IMR-90 (cell line): Measurements from ENCODE around the gene HRH3. TPM values are rescaled to one million over a fixed set of nuclear protein-coding genes. Genes with fewer than 3 reads are reported as not detected.

Source experiments
- ATAC-seq: fragments of 200-7000 bp; cut with Tn5 transposase; 2 replicates; pipeline ENCODE4 v1.9.1; 2020; ENCODE audit warnings: low read depth, mild to moderate bottlenecking, moderate library complexity
- BruUV-seq: library from RNA; stranded (reverse); fragments of 400-500 nt; replicated peaks from 2 replicates; lab custom pipeline; 2021; lab: Mats Ljungman, UMichigan
- CTCF ChIA-PET: fragments of 300-600 bp; formaldehyde crosslinking; extraction: SDS; loops from one replicate; lab custom pipeline; 2021; ENCODE audit warnings: antibody characterized with exemption; lab: Yijun Ruan, JAX
- POLR2A ChIA-PET: fragments of 300-600 bp; sonication (Branson Sonifier 250); formaldehyde crosslinking; loops from one replicate; lab custom pipeline; 2022; ENCODE audit warnings: antibody characterized with exemption; ENCODE audit not compliant: unreplicated experiment; lab: Charles Lee
- DNase-seq: peaks from one replicate; pipeline ENCODE4 v3.0.0; 2013
- H2AFZ ChIP-seq: replicated peaks from 2 replicates; pipeline ENCODE3; 2013; ENCODE audit warnings: low read length, mild to moderate bottlenecking; ENCODE audit not compliant: poor library complexity
- H2AK5ac ChIP-seq: 2 replicates; pipeline ENCODE4 v1.6.1; 2013; ENCODE audit warnings: low read depth, low read length, inconsistent platforms
- H2AK9ac ChIP-seq: replicated peaks from 2 replicates; pipeline ENCODE3; 2013; ENCODE audit warnings: mild to moderate bottlenecking, low read depth, low read length, moderate library complexity; ENCODE audit not compliant: poor library complexity
- H2BK120ac ChIP-seq: 2 replicates; pipeline ENCODE4 v1.6.1; 2013; ENCODE audit warnings: low read depth, low read length, inconsistent platforms
- H2BK15ac ChIP-seq: 3 replicates; pipeline ENCODE4 v1.6.1; 2013; ENCODE audit warnings: low read depth, low read length, inconsistent platforms
- H2BK20ac ChIP-seq: 2 replicates; pipeline ENCODE4 v1.6.1; 2013; ENCODE audit warnings: low read depth, mild to moderate bottlenecking, inconsistent platforms, low read length, moderate library complexity
- H2BK5ac ChIP-seq: 2 replicates; pipeline ENCODE4 v1.6.1; 2013; ENCODE audit warnings: mild to moderate bottlenecking, low read depth, low read length, inconsistent platforms; ENCODE audit not compliant: poor library complexity, severe bottlenecking
- H3K14ac ChIP-seq: replicated peaks from 2 replicates; pipeline ENCODE4 v1.6.1; 2013; ENCODE audit warnings: low read depth, low read length, inconsistent platforms
- H3K18ac ChIP-seq: 2 replicates; pipeline ENCODE4 v1.6.1; 2013; ENCODE audit warnings: low read depth, low read length, control low read depth
- H3K23ac ChIP-seq: 2 replicates; pipeline ENCODE4 v1.6.1; 2013; ENCODE audit warnings: low read depth, low read length, inconsistent platforms
- H3K27ac ChIP-seq: 2 replicates; pipeline ENCODE4 v1.5.1; 2013; ENCODE audit warnings: mild to moderate bottlenecking, control low read depth, low read length; ENCODE audit not compliant: insufficient read depth
- H3K27me3 ChIP-seq: 2 replicates; pipeline ENCODE4 v1.6.1; 2013; ENCODE audit warnings: low read length; ENCODE audit not compliant: control insufficient read depth, insufficient read depth
- H3K36me3 ChIP-seq: 2 replicates; pipeline ENCODE4 v1.6.1; 2013; ENCODE audit warnings: low read length, mixed read lengths; ENCODE audit not compliant: control insufficient read depth, insufficient read depth
- H3K4ac ChIP-seq: 2 replicates; pipeline ENCODE4 v1.6.1; 2013; ENCODE audit warnings: low read depth, low read length, inconsistent platforms
- H3K4me1 ChIP-seq: 2 replicates; pipeline ENCODE4 v1.6.1; 2013; ENCODE audit warnings: low read length, mixed read lengths; ENCODE audit not compliant: control insufficient read depth, insufficient read depth
- H3K4me2 ChIP-seq: 2 replicates; pipeline ENCODE4 v1.6.1; 2013; ENCODE audit warnings: low read depth, mild to moderate bottlenecking, control low read depth, low read length, moderate library complexity
- H3K4me3 ChIP-seq: 2 replicates; pipeline ENCODE4 v1.5.1; 2013; ENCODE audit warnings: low read depth, mild to moderate bottlenecking, control low read depth, low read length, moderate library complexity; ENCODE audit not compliant: insufficient read depth
- H3K56ac ChIP-seq: 2 replicates; pipeline ENCODE4 v1.6.1; 2013; ENCODE audit warnings: low read length, inconsistent platforms; ENCODE audit not compliant: insufficient read depth; ENCODE audit errors: extremely low read depth
- H3K79me1 ChIP-seq, 2 experiments: 2 replicates each; pipeline ENCODE4 v1.6.1; 2013; ENCODE audit warnings: low read length in 2 of 2, inconsistent platforms in 1 of 2, low read depth in 1 of 2
- H3K9ac ChIP-seq: 2 replicates; pipeline ENCODE4 v1.6.1; 2013; ENCODE audit warnings: low read depth, low read length, control low read depth
- H3K9me1 ChIP-seq: 2 replicates; pipeline ENCODE4 v1.6.1; 2013; ENCODE audit warnings: low read length, inconsistent platforms; ENCODE audit not compliant: insufficient read depth
- H3K9me3 ChIP-seq: 2 replicates; pipeline ENCODE4 v1.6.1; 2013; ENCODE audit warnings: low read length; ENCODE audit not compliant: control insufficient read depth, insufficient read depth
- H4K20me1 ChIP-seq: 2 replicates; pipeline ENCODE4 v1.6.1; 2013; ENCODE audit warnings: low read length, inconsistent platforms; ENCODE audit not compliant: insufficient read depth
- H4K5ac ChIP-seq: 2 replicates; pipeline ENCODE4 v1.6.1; 2013; ENCODE audit warnings: mild to moderate bottlenecking, low read depth, low read length, control low read depth
- H4K8ac ChIP-seq, 2 experiments: 2 replicates each; pipeline ENCODE4 v1.6.1; 2013; ENCODE audit warnings: low read depth in 2 of 2, low read length in 2 of 2, control low read depth in 1 of 2, inconsistent platforms in 1 of 2
- H4K91ac ChIP-seq: 2 replicates; pipeline ENCODE4 v1.6.1; 2013; ENCODE audit warnings: low read depth, low read length, inconsistent platforms; ENCODE audit not compliant: insufficient read depth
- BHLHE40 ChIP-seq: fragments of 150-350 bp; IDR thresholded peaks from 2 replicates; pipeline ENCODE4 v1.6.1; 2016; ENCODE audit warnings: mild to moderate bottlenecking, low read depth, low read length
- CEBPB ChIP-seq: IDR thresholded peaks from 2 replicates; pipeline ENCODE4 v1.6.1; 2012; ENCODE audit warnings: low read depth, low read length, improper control_type of control experiment
- CHD1 ChIP-seq: IDR thresholded peaks from 2 replicates; pipeline ENCODE4 v1.6.1; 2012; ENCODE audit warnings: low read depth, low read length, improper control_type of control experiment
- CTCF ChIP-seq: conservative IDR thresholded peaks from 2 replicates; pipeline ENCODE4 v1.5.1; 2012; ENCODE audit warnings: mild to moderate bottlenecking, low read depth, low read length, improper control_type of control experiment
- ELK1 ChIP-seq: fragments of 150-350 bp; IDR thresholded peaks from 2 replicates; pipeline ENCODE4 v1.6.1; 2016; ENCODE audit warnings: low read depth, mild to moderate bottlenecking, low read length, moderate library complexity, borderline replicate concordance
- FOS ChIP-seq: fragments of 150-350 bp; IDR thresholded peaks from 2 replicates; pipeline ENCODE4 v1.6.1; 2016; ENCODE audit warnings: low read depth, low read length
- MAFK ChIP-seq: IDR thresholded peaks from 2 replicates; pipeline ENCODE4 v1.6.1; 2012; ENCODE audit warnings: low read depth, low read length, improper control_type of control experiment
- MAZ ChIP-seq: IDR thresholded peaks from 2 replicates; pipeline ENCODE4 v1.6.1; 2012; ENCODE audit warnings: low read depth, mild to moderate bottlenecking, low read length, improper control_type of control experiment, moderate library complexity, borderline replicate concordance
- MXI1 ChIP-seq: IDR thresholded peaks from 2 replicates; pipeline ENCODE4 v1.6.1; 2012; ENCODE audit warnings: low read depth, mild to moderate bottlenecking, low read length, moderate library complexity, borderline replicate concordance
- NFE2L2 ChIP-seq: fragments of 150-350 bp; IDR thresholded peaks from 2 replicates; pipeline ENCODE4 v1.6.1; 2016; ENCODE audit warnings: low read depth, mild to moderate bottlenecking, low read length
- POLR2A ChIP-seq: IDR thresholded peaks from 2 replicates; pipeline ENCODE4 v1.6.1; 2012; ENCODE audit warnings: mild to moderate bottlenecking, low read depth, low read length
- RAD21 ChIP-seq: IDR thresholded peaks from 2 replicates; pipeline ENCODE4 v1.6.1; 2012; ENCODE audit warnings: low read length, improper control_type of control experiment
- RCOR1 ChIP-seq: IDR thresholded peaks from 2 replicates; pipeline ENCODE4 v1.6.1; 2012; ENCODE audit warnings: mild to moderate bottlenecking, low read length, improper control_type of control experiment; ENCODE audit not compliant: insufficient replicate concordance
- RFX5 ChIP-seq: IDR thresholded peaks from 2 replicates; pipeline ENCODE4 v1.8.0; 2012; ENCODE audit warnings: low read depth, mild to moderate bottlenecking, low read length, moderate library complexity
- SMC3 ChIP-seq: fragments of 150-350 bp; IDR thresholded peaks from 2 replicates; pipeline ENCODE4 v1.6.1; 2016; ENCODE audit warnings: low read depth, mild to moderate bottlenecking, antibody characterized with exemption, low read length, moderate library complexity
- USF2 ChIP-seq: fragments of 150-350 bp; IDR thresholded peaks from 2 replicates; pipeline ENCODE4 v1.6.1; 2017; ENCODE audit warnings: mild to moderate bottlenecking, antibody characterized with exemption, low read length, low read depth
- WGBS, 2 experiments: methylation state at CpG; one replicate each; pipeline versions ENCODE4 v1.1.5 to v1.1.7; 2013; ENCODE audit warnings: missing lambda C conversion rate in 2 of 2; ENCODE audit not compliant: insufficient read length in 1 of 2; ENCODE audit errors: extremely low coverage in 2 of 2; 5-methylcytosine and 5-hydroxymethylcytosine counted together
- dilution Hi-C: fragments of 300-500 bp; cut with HindIII; formaldehyde crosslinking; loops from one replicate; pipeline ENCODE4 v1.14.3; 2018; ENCODE audit warnings: low sequenced_read_pairs; ENCODE audit not compliant: unreplicated experiment
- in situ Hi-C: fragments of 300-500 bp; cut with MboI; formaldehyde crosslinking; loops from 3 replicates; pipeline ENCODE4 v1.14.3; 2019; ENCODE audit warnings: low sequenced_read_pairs, inconsistent platforms, mixed read lengths
- intact Hi-C: fragments of 100-400 bp; cut with micrococcal nuclease; formaldehyde crosslinking; loops from 2 replicates; pipeline ENCODE4 v1.10.0; 2022
- polyA plus RNA-seq, 3 experiments: library from polyadenylated mRNA; depleted of rRNA; stranded (reverse); fragments of >200 nt; gene quantifications; 2 replicates each; pipeline ENCODE4 v1.2.3, GENCODE V29; 2012; ENCODE audit warnings: low replicate concordance in 1 of 3
- total RNA-seq: library from RNA; depleted of rRNA; stranded (reverse); fragments of >200 nt; gene quantifications from 2 replicates; pipeline ENCODE4 v1.2.3, GENCODE V29; 2012

HRH3 gene
- total and polyA plus RNA-seq, 2 of the 4 experiments (the other 2 are of a cell fraction), result not detected

GRCh38 chr20:62192635-62193034 lies 27.4 kb downstream of the HRH3 start:
- H3K9me1 ChIP-seq, result no peaks in the 10 kb centered on the region; the same call in 1 of the 2 replicates
- H2AFZ ChIP-seq, result no peak overlapping the region
- no peak overlapping the region for H4K5ac ChIP-seq
- H3K9ac ChIP-seq, result no peak overlapping the region
- dilution Hi-C loops, result no loop called here
- intact Hi-C loops, result no loop called here
- no peak for TF ChIP-seq RFX5
- no peak for TF ChIP-seq CTCF
- no peak for TF ChIP-seq MAZ
- no peak for TF ChIP-seq FOS
- no peak for TF ChIP-seq CEBPB
- no peak for TF ChIP-seq RCOR1
- TF ChIP-seq MXI1, result no peak
- TF ChIP-seq MAFK, result no peak
- no peak for TF ChIP-seq SMC3
- TF ChIP-seq POLR2A, result no peak
- TF ChIP-seq NFE2L2, result no peak
- no peak for TF ChIP-seq CHD1
- no peak for TF ChIP-seq ELK1
- TF ChIP-seq RAD21, result no peak
- TF ChIP-seq USF2, result no peak
- no peak for TF ChIP-seq BHLHE40
- DNase-seq, result no peak
- no peak overlapping the region for H2BK120ac ChIP-seq
- peaks cover 21% of the 10 kb centered on the region; the same call in 1 of the 2 replicates for H4K20me1 ChIP-seq
- no peak overlapping the region for H3K14ac ChIP-seq
- CTCF ChIA-PET, result no interaction called here
- H2BK15ac ChIP-seq, result no peak overlapping the region
- H3K4me2 ChIP-seq, result no peak overlapping the region
- no peak overlapping the region for H3K18ac ChIP-seq
- no peak overlapping the region for H4K91ac ChIP-seq
- BruUV-seq, result no TSS peak
- H3K9me3 ChIP-seq, result no peaks in the 10 kb centered on the region
- H2BK5ac ChIP-seq, result no peak overlapping the region
- no peak overlapping the region for H3K23ac ChIP-seq
- POLR2A ChIA-PET, result no interaction called here
- in situ Hi-C loops, result no loop called here
- H2BK20ac ChIP-seq, result no peak overlapping the region
- H3K79me1 ChIP-seq, result peaks cover 11 to 53% of the 10 kb centered on the region in 2 experiments
- no peak overlapping the region for H2AK5ac ChIP-seq
- H3K36me3 ChIP-seq, result peaks cover 27% of the 10 kb centered on the region
- no peak overlapping the region for H3K27ac ChIP-seq
- H3K56ac ChIP-seq, result no peak overlapping the region
- no peaks in the 10 kb centered on the region for H3K4me1 ChIP-seq
- no CpG with 5 or more reads among the region's 10 CpGs for WGBS, 2 experiments
- no peak for ATAC-seq
- no peak overlapping the region for H2AK9ac ChIP-seq
- no peak overlapping the region for H3K4ac ChIP-seq
- no peak overlapping the region for H4K8ac ChIP-seq
- no peak overlapping the region for H3K4me3 ChIP-seq
- H3K27me3 ChIP-seq, result no peaks in the 10 kb centered on the region
